Neuronal stem cell (in vitro differentiated cells): Measurements from ENCODE around the gene ARHGAP9.

ENCODE experiments used
- DNase-seq: peaks from one replicate; pipeline ENCODE4 v3.0.0-alpha.2; 2013; ENCODE audit warnings: low spot score
- H2AFZ ChIP-seq: one replicate; pipeline ENCODE4 v1.6.1; 2013; ENCODE audit warnings: mild to moderate bottlenecking, low read length, inconsistent platforms
- H2AK5ac ChIP-seq: 2 replicates; pipeline ENCODE4 v1.6.1; 2013; ENCODE audit warnings: low read depth, mild to moderate bottlenecking, inconsistent platforms, low read length, moderate library complexity, mixed read lengths
- H2BK120ac ChIP-seq: 2 replicates; pipeline ENCODE4 v1.6.1; 2013; ENCODE audit warnings: low read depth, mild to moderate bottlenecking, inconsistent platforms, low read length, moderate library complexity, mixed read lengths
- H2BK12ac ChIP-seq: one replicate; pipeline ENCODE4 v1.6.1; 2013; ENCODE audit warnings: low read length, inconsistent platforms
- H2BK15ac ChIP-seq: 2 replicates; pipeline ENCODE4 v1.6.1; 2013; ENCODE audit warnings: mild to moderate bottlenecking, low read length, inconsistent platforms, mixed read lengths
- H2BK5ac ChIP-seq: one replicate; pipeline ENCODE4 v1.6.1; 2013; ENCODE audit warnings: inconsistent platforms, mild to moderate bottlenecking, low read length, moderate library complexity
- H3K14ac ChIP-seq: one replicate; pipeline ENCODE4 v1.6.1; 2013; ENCODE audit warnings: low read length, inconsistent platforms
- H3K18ac ChIP-seq: 2 replicates; pipeline ENCODE4 v1.6.1; 2013; ENCODE audit warnings: low read length, inconsistent platforms
- H3K23ac ChIP-seq: 2 replicates; pipeline ENCODE4 v1.6.1; 2013; ENCODE audit warnings: low read depth, mild to moderate bottlenecking, mixed read lengths, low read length, inconsistent platforms; ENCODE audit not compliant: poor library complexity
- H3K27ac ChIP-seq: replicated peaks from 3 replicates; pipeline ENCODE4 v1.5.1; 2013; ENCODE audit warnings: low read length, inconsistent platforms
- H3K27me3 ChIP-seq, 3 experiments: 2 replicates each; pipeline ENCODE4 v1.6.1; 2013; ENCODE audit warnings: low read length in 3 of 3, mild to moderate bottlenecking in 2 of 3, inconsistent platforms in 1 of 3, low read depth in 1 of 3, mixed read lengths in 1 of 3, moderate library complexity in 1 of 3; ENCODE audit not compliant: control insufficient read depth in 3 of 3, insufficient read depth in 3 of 3
- H3K36me3 ChIP-seq, 2 donors: replicated peaks in 1 of 2; 2 replicates each; pipeline ENCODE4 v1.6.1; 2013; ENCODE audit warnings: low read length in 2 of 2; ENCODE audit not compliant: control insufficient read depth in 2 of 2, insufficient read depth in 2 of 2
- H3K4ac ChIP-seq: 2 replicates; pipeline ENCODE4 v1.6.1; 2013; ENCODE audit warnings: inconsistent platforms, mild to moderate bottlenecking, low read length, moderate library complexity
- H3K4me1 ChIP-seq, 2 donors: 1 replicate in 1 of 2; 2 replicates in 1 of 2; pipeline ENCODE4 v1.6.1; 2013; ENCODE audit warnings: low read length in 2 of 2, low read depth in 1 of 2; ENCODE audit not compliant: control insufficient read depth in 2 of 2, insufficient read depth in 1 of 2
- H3K4me2 ChIP-seq: one replicate; pipeline ENCODE4 v1.6.1; 2013; ENCODE audit warnings: mild to moderate bottlenecking, low read length, inconsistent platforms; ENCODE audit not compliant: insufficient read depth, poor library complexity, severe bottlenecking
- H3K4me3 ChIP-seq, 2 donors: 2 replicates each; pipeline ENCODE4 v1.5.1; 2013; ENCODE audit warnings: low read length in 2 of 2, mild to moderate bottlenecking in 2 of 2, inconsistent platforms in 1 of 2, moderate library complexity in 1 of 2
- H3K79me1 ChIP-seq: one replicate; pipeline ENCODE4 v1.6.1; 2013; ENCODE audit warnings: low read depth, mild to moderate bottlenecking, inconsistent platforms, low read length, moderate library complexity
- H3K9ac ChIP-seq: one replicate; pipeline ENCODE4 v1.6.1; 2013; ENCODE audit warnings: mild to moderate bottlenecking, low read depth, low read length, inconsistent platforms; ENCODE audit not compliant: poor library complexity
- H3K9me3 ChIP-seq, 2 donors: replicated peaks in 1 of 2; 2 replicates each; pipeline versions ENCODE3 to v1.6.1; 2013; ENCODE audit warnings: low read length in 2 of 2, mild to moderate bottlenecking in 2 of 2, inconsistent platforms in 1 of 2, low read depth in 1 of 2, mixed read lengths in 1 of 2, moderate library complexity in 1 of 2; ENCODE audit not compliant: control insufficient read depth in 2 of 2, insufficient read depth in 1 of 2
- H4K8ac ChIP-seq: one replicate; pipeline ENCODE4 v1.6.1; 2013; ENCODE audit warnings: low read depth, mild to moderate bottlenecking, inconsistent platforms, low read length, moderate library complexity
- H4K91ac ChIP-seq: one replicate; pipeline ENCODE4 v1.6.1; 2013; ENCODE audit warnings: low read length, low read depth, mild to moderate bottlenecking, inconsistent platforms; ENCODE audit not compliant: poor library complexity
- WGBS, 2 donors: extraction: QIAGEN DNeasy Blood & Tissue Kit; methylation state at CpG; one replicate each; pipeline ENCODE4 v1.1.7; 2013; ENCODE audit warnings: missing lambda C conversion rate in 2 of 2, mixed read lengths in 1 of 2; ENCODE audit not compliant: insufficient read length in 2 of 2, insufficient replicate concordance in 1 of 2; ENCODE audit errors: extremely low coverage in 2 of 2; 5-methylcytosine and 5-hydroxymethylcytosine counted together

The ARHGAP9 gene

GRCh38 chr12:57516617-57517153 is 37.0 kb upstream of the ARHGAP9 start:
- no peak overlapping the region for H3K4me3 ChIP-seq
- H2BK12ac ChIP-seq = no peak overlapping the region
- no peak for DNase-seq
- no CpG with 5 or more reads among the region's 11 CpGs for WGBS, 2 donors
- H3K23ac ChIP-seq = no peak overlapping the region
- no peak overlapping the region for H3K4ac ChIP-seq
- no peak overlapping the region for H4K91ac ChIP-seq
- H3K79me1 ChIP-seq = no peaks in the 10 kb centered on the region
- H2BK5ac ChIP-seq = no peak overlapping the region
- H2BK15ac ChIP-seq = no peak overlapping the region
- H2AK5ac ChIP-seq = no peak overlapping the region
- H3K36me3 ChIP-seq = peaks cover 38 to 77% of the 10 kb centered on the region in 2 donors
- H3K27ac ChIP-seq = no peak overlapping the region
- no peak overlapping the region for H3K4me2 ChIP-seq
- H2BK120ac ChIP-seq = no peak overlapping the region
- H3K9ac ChIP-seq = no peak overlapping the region
- no peaks in the 10 kb centered on the region for H3K9me3 ChIP-seq
- H3K4me1 ChIP-seq = peaks cover 12% of the 10 kb centered on the region in 2 donors
- H4K8ac ChIP-seq = no peak overlapping the region
- no peak overlapping the region for H2AFZ ChIP-seq
- peaks cover 0 to 2% (median 0%) of the 10 kb centered on the region in 3 experiments for H3K27me3 ChIP-seq
- no peak overlapping the region for H3K14ac ChIP-seq
- no peak overlapping the region for H3K18ac ChIP-seq

GRCh38 chr12:57515934-57516541 is 36.4 kb upstream of the ARHGAP9 start:
- Histone ChIP-seq H2AFZ (no peak overlapping the region), H2BK5ac (no peak overlapping the region), H3K4me2 (no peak overlapping the region), H2BK12ac (no peak overlapping the region), H3K23ac (no peak overlapping the region), H3K14ac (no peak overlapping the region), H4K8ac (no peak overlapping the region), H3K27ac (no peak overlapping the region), H3K9ac (no peak overlapping the region), H3K18ac (no peak overlapping the region), H2BK15ac (no peak overlapping the region), H3K4me1 (peaks cover 6 to 7% of the 10 kb centered on the region in 2 donors), H3K4ac (no peak overlapping the region), H3K4me3 (no peak overlapping the region), H3K79me1 (no peaks in the 10 kb centered on the region), H3K36me3 (peaks cover 44 to 84% of the 10 kb centered on the region in 2 donors), H2BK120ac (no peak overlapping the region), H3K9me3 (no peaks in the 10 kb centered on the region), H3K27me3 (peaks cover 0 to 2% (median 0%) of the 10 kb centered on the region in 3 experiments), H4K91ac (no peak overlapping the region), H2AK5ac (no peak overlapping the region)
- no peak for DNase-seq
- WGBS, 2 donors = no CpG with 5 or more reads among the region's 11 CpGs

- H3K36me3 ChIP-seq = peaks cover 45 to 89% of the 10 kb centered on the region in 2 donors
- no peak overlapping the region for H3K9ac ChIP-seq
- no peak overlapping the region for H3K23ac ChIP-seq
- no peak for DNase-seq
- no peaks in the 10 kb centered on the region for H3K9me3 ChIP-seq
- no peak overlapping the region for H3K4me2 ChIP-seq
- H3K4me1 ChIP-seq = peaks cover 3 to 7% of the 10 kb centered on the region in 2 donors
- no peak overlapping the region for H2AFZ ChIP-seq
- H3K27me3 ChIP-seq = peaks cover 0 to 2% (median 0%) of the 10 kb centered on the region in 3 experiments
- no peak overlapping the region for H2AK5ac ChIP-seq
- H2BK12ac ChIP-seq = no peak overlapping the region
- H3K27ac ChIP-seq = no peak overlapping the region
- H3K79me1 ChIP-seq = no peaks in the 10 kb centered on the region
- no CpG with 5 or more reads among the region's 3 CpGs for WGBS, 2 donors
- no peak overlapping the region for H3K18ac ChIP-seq
- no peak overlapping the region for H2BK5ac ChIP-seq
- no peak overlapping the region for H2BK15ac ChIP-seq
- no peak overlapping the region for H3K4ac ChIP-seq
- H4K91ac ChIP-seq = no peak overlapping the region
- H2BK120ac ChIP-seq = no peak overlapping the region
- no peak overlapping the region for H4K8ac ChIP-seq
- no peak overlapping the region for H3K4me3 ChIP-seq
- no peak overlapping the region for H3K14ac ChIP-seq
Measured at GRCh38 chr12:57515408-57515933, 35.8 kb upstream of the ARHGAP9 start.

- Histone ChIP-seq H3K4me2 (no peak overlapping the region), H3K9me3 (no peaks in the 10 kb centered on the region), H3K79me1 (no peaks in the 10 kb centered on the region), H2BK120ac (no peak overlapping the region), H2BK15ac (no peak overlapping the region), H4K8ac (no peak overlapping the region), H3K14ac (no peak overlapping the region), H3K27ac (no peak overlapping the region), H3K23ac (no peak overlapping the region), H2AK5ac (no peak overlapping the region), H3K9ac (no peak overlapping the region), H2BK12ac (no peak overlapping the region), H2BK5ac (no peak overlapping the region), H3K18ac (no peak overlapping the region), H3K4me1 (peaks cover 3 to 7% of the 10 kb centered on the region in 2 donors), H3K27me3 (peaks cover 0 to 1% (median 0%) of the 10 kb centered on the region in 3 experiments), H4K91ac (no peak overlapping the region), H3K4me3 (no peak overlapping the region), H3K4ac (no peak overlapping the region), H2AFZ (no peak overlapping the region), H3K36me3 (peaks cover 47 to 96% of the 10 kb centered on the region in 2 donors)
- DNase-seq = no peak
- WGBS, 2 donors = no CpG with 5 or more reads among the region's 9 CpGs
Measured at GRCh38 chr12:57514720-57515407, 35.2 kb upstream of the ARHGAP9 start.
